Measurements from ENCODE around the gene AUNIP.

Gene AUNIP

GRCh38 chr1:25888426-25888987 is 29.2 kb upstream of the AUNIP start:
- DNase-seq (ENCODE audit: low read depth), result no peak

GRCh38 chr1:25885602-25886001 is 26.3 kb upstream of the AUNIP start:
- no peak for DNase-seq (ENCODE audit: low read depth)

- no peak for DNase-seq (ENCODE audit: low read depth)
These were observed 22.0 kb upstream of the AUNIP start for GRCh38 chr1:25881266-25881665.

GRCh38 chr1:25880518-25880917 is 21.3 kb upstream of the AUNIP start:
- no peak for DNase-seq (ENCODE audit: low read depth)

- no peak for DNase-seq (ENCODE audit: low read depth)
These were observed 20.4 kb upstream of the AUNIP start for GRCh38 chr1:25879675-25880074.

- DNase-seq (ENCODE audit: low read depth), result no peak
These were observed 19.4 kb upstream of the AUNIP start for GRCh38 chr1:25878690-25879089.

- DNase-seq (ENCODE audit: low read depth), result no peak
These were observed 17.9 kb upstream of the AUNIP start for GRCh38 chr1:25877155-25877554.

GRCh38 chr1:25876693-25877077 is 17.4 kb upstream of the AUNIP start:
- no peak for DNase-seq (ENCODE audit: low read depth)

GRCh38 chr1:25875856-25876692 is 16.8 kb upstream of the AUNIP start:
- DNase-seq (ENCODE audit: low read depth), result no peak

GRCh38 chr1:25875154-25875855 is 16.0 kb upstream of the AUNIP start, which contains the start of gene PAQR7:
TSS of gene PAQR7 (minus strand) at chr1:25875708. CDS start at chr1:25863839, 11,869 bp downstream.
- DNase-seq (ENCODE audit: low read depth), result no peak

- no peak for DNase-seq (ENCODE audit: low read depth)
These were observed 15.4 kb upstream of the AUNIP start for GRCh38 chr1:25874635-25875153.

- DNase-seq (ENCODE audit: low read depth), result no peak
These were observed 15.0 kb upstream of the AUNIP start for GRCh38 chr1:25874209-25874608.

- no peak for DNase-seq (ENCODE audit: low read depth)
These were observed 13.9 kb upstream of the AUNIP start for GRCh38 chr1:25873120-25873519.

GRCh38 chr1:25872713-25873112 is 13.5 kb upstream of the AUNIP start:
- no peak for DNase-seq (ENCODE audit: low read depth)

- DNase-seq (ENCODE audit: low read depth), result no peak
These were observed 12.6 kb upstream of the AUNIP start for GRCh38 chr1:25871704-25872494.

- no peak for DNase-seq (ENCODE audit: low read depth)
These were observed 11.9 kb upstream of the AUNIP start for GRCh38 chr1:25871086-25871703.

GRCh38 chr1:25870614-25871013 is 11.4 kb upstream of the AUNIP start:
- DNase-seq (ENCODE audit: low read depth), result no peak

GRCh38 chr1:25869909-25870606 is 10.8 kb upstream of the AUNIP start:
- no peak for DNase-seq (ENCODE audit: low read depth)

- DNase-seq (ENCODE audit: low read depth), result no peak
These were observed 8.1 kb upstream of the AUNIP start for GRCh38 chr1:25867210-25867991.

- no peak for DNase-seq (ENCODE audit: low read depth)
These were observed 7.0 kb upstream of the AUNIP start for GRCh38 chr1:25866288-25866687.

Data from HS-27A (cell line).